GM18526 (cell line): ENCODE results near the gene NFE2L1.

Experiments used
- POLR2A ChIP-seq: IDR thresholded peaks from 3 replicates; pipeline ENCODE4 v1.6.1; 2011; ENCODE audit not compliant: insufficient read length; ENCODE audit errors: extremely low read depth

The NFE2L1 gene, protein sequence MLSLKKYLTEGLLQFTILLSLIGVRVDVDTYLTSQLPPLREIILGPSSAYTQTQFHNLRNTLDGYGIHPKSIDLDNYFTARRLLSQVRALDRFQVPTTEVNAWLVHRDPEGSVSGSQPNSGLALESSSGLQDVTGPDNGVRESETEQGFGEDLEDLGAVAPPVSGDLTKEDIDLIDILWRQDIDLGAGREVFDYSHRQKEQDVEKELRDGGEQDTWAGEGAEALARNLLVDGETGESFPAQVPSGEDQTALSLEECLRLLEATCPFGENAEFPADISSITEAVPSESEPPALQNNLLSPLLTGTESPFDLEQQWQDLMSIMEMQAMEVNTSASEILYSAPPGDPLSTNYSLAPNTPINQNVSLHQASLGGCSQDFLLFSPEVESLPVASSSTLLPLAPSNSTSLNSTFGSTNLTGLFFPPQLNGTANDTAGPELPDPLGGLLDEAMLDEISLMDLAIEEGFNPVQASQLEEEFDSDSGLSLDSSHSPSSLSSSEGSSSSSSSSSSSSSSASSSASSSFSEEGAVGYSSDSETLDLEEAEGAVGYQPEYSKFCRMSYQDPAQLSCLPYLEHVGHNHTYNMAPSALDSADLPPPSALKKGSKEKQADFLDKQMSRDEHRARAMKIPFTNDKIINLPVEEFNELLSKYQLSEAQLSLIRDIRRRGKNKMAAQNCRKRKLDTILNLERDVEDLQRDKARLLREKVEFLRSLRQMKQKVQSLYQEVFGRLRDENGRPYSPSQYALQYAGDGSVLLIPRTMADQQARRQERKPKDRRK

DNA sequence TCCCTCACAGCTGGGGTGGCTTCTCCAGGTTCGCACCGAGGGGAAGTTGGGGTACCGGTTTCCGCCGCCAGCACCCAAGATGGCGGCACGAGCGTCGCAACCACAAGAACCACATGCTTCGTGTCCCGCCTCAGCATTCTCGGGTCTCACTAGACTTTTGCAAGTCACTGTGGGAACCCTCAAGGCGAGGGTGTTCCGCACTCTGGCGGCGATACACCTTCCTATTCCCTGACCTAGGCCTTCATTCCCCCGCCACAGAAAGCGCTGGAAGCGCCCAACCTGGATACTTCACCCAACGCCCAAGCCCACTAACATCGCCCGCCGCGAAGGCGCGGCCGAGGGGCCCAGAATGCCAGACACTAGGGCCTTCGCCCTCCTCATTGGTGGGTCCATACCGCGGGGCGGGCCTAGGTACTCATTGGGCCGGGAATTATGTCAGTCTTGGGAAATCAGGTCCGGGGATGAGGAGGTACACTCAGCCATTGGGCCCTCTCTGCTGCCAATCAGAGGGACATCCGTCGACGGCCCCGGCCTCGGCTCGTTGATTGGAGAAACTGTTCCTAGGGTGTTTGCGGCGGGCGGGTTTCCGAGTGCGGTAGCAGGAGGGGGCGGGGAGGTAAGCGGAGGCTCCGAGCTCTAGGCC lies at the start of gene NFE2L1:
TSS of gene NFE2L1 (plus strand) at position 619 of the 643 bp plus-strand sequence. CDS start 2,760 bp downstream, outside the sequence.
- peak; percentile 79 for TF ChIP-seq POLR2A

- no peak for TF ChIP-seq POLR2A
These were observed 48.6 kb upstream of the NFE2L1 start for GRCh38 chr17:47999582-47999981.

DNA sequence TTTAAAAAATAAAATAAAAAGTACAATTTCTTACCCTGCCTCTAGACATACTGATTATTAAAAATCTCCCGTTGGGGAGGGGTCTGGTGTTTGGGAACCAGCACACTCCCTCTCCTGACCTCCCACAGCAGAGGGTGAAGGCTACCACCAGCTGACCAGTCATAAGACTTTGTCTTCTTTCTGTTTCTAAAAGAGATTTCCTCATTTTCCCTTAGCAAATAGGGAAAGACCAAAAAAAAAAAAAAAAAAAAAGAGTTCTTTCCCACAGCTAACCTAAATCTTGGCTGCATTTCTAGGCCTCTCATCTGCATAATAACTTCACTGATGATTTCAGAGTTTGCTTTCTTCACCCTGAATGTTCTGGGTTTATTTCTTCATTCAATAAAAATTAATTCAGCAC lies 47.0 kb upstream of the NFE2L1 start:
- no peak for TF ChIP-seq POLR2A

- TF ChIP-seq POLR2A: no peak
These were observed 45.8 kb upstream of the NFE2L1 start for GRCh38 chr17:48002266-48002915.

DNA sequence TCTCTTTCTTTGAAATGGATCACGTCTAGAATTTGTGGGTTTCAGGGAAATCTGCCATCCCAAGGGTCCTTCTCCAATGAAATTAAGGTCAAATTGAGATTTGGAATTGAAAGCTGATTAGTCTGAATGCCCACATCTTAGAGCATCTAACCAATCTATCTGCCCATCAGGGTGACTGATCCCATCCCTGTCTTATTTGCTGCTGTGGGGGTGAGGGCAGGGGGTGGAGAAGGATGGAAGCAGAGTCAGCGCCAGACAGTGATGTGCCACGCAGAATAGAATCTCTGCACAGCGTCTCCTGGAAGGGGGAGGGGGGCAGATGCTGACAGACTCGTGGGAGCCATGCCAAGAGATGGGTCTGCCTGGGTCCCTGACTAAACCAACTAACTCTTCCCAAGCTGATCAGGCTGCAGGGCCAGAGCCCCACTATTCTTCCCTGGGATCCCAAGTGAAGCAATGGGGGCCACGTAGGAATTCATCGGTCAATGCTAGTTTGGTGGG lies 45.2 kb upstream of the NFE2L1 start:
- no peak for TF ChIP-seq POLR2A

GRCh38 chr17:48003417-48004151 lies 44.6 kb upstream of the NFE2L1 start:
- TF ChIP-seq POLR2A: no peak

- TF ChIP-seq POLR2A: no peak
These were observed 43.2 kb upstream of the NFE2L1 start for GRCh38 chr17:48004983-48005382.

DNA sequence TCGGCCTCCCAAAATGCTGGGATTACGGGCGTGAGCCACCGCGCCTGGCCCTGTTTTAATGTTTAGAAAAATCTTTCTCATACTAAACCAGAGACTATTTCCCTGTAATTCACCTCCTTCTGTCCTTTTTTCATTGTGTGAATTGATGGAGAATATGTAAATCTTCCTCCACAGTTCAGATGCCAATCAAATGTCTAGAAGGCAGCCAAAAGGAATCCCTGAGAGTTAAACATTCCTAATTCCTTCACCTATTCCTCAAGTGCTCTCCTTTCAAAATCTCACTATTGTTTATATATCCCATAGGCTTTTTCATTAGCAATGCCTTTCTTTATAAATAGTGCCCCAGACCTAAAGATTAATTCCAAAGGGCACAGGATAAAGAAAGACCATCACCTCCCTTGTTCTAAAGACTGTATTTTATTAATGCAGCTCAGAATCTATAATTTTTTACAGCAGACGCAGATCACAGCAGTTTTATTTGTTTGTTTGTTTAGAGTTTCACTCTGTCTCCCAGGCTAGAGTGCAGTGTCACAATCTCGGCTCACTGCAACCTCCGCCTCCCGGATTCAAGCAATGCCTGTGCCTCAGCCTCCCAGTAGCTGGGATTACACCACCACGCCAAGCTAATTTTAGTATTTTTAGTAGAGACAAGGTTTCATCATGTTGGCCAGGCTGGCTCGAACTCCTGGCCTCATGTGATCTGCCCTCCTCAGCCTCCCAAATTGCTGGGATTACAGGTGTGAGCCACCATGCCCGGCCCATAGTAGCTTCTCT lies 41.0 kb upstream of the NFE2L1 start:
- no peak for TF ChIP-seq POLR2A

- TF ChIP-seq POLR2A: no peak
These were observed 38.0 kb upstream of the NFE2L1 start for GRCh38 chr17:48010193-48010592.

DNA sequence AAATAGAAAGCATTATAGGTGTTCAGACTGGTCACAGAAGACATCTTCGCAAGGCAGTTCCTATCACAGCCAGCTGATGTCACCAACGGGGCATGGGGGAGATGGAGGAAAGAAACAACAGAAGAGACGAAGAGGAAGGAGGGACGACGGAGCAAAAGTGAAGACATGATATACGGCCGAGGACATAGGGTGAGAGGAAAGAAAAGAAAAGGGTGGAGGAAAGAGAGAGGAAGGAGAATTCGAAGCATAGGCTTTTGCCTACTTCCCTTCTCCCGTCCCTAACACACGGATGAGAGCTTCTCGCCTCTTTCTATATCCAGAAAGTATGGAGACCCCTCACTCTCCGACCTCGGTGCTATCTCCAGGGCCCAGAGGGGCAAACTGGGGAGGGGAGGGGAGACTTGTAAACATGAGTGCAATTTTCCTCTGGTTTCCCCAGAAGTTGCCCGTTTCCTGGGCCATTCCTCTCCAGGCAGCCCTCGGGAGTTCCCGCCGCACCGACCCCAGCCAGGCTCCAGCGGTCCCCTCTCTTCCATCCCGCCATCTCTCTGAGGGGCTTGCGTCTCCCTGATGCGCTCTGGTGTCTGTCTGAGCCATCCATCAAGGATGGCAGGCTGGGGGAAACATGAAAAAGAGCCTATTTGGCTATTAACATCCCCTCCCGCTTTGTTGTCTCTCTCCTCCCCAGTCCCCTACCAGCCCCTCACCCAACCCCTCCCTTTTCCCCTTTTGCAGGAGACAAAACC lies 36.6 kb upstream of the NFE2L1 start:
- no peak for TF ChIP-seq POLR2A

DNA sequence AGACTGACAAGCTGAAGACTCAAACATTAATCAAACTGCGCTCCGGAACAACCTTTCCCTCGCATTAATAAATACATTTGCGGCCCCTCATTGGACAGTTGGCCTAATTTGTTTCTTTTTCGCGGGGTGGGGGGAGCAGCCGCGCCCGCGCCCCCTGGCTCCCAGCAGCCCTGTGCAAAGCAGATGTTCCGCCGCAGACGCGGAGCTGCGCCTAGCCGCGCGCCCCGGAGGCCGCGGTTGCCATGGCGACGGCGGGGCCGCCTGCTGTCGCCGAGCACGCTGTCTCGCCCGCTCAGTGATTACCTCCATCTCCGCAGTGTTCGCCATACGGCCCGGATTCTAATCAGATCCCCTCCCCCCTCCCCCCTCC lies 36.0 kb upstream of the NFE2L1 start:
- TF ChIP-seq POLR2A: no peak

DNA sequence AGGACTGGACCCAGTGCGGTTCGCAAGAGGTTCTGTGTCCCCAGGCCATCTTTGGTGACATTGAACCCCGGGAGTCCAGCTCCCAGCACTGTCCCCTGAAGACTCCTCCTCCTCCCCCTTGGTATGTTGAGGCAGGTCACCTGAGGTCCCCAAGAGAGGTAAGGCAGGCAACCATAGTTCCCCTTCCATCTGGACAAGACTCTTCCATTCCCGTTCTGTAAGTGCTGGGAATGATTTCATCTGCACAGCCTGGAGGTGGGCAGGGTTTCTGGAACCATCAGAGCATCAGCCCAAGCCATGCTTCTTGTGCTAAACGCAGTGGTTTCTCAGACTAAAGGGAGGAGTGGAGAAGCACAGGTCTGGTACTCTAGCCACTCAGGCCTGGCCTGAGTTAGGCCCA lies 35.5 kb upstream of the NFE2L1 start:
- no peak for TF ChIP-seq POLR2A
